Stimulated activated CD8-positive, alpha-beta memory T cell treated with anti-CD3 and anti-CD28 coated beads, Interleukin-12 subunit alpha, Interleukin-12 subunit beta, amount 100 ng/mL, for 24 hours (primary cell): ENCODE measurements around the gene TMEM80.

Experiments
- DNase-seq: peaks from one replicate; pipeline ENCODE4 v3.0.0-alpha.2; 2020; ENCODE audit errors: extremely low read depth

TMEM80 gene

GRCh38 chr11:742571-743201 lies 47.1 kb downstream of the TMEM80 start:
- DNase-seq: no peak

GRCh38 chr11:745428-745827 lies 49.8 kb downstream of the TMEM80 start:
- no peak for DNase-seq

- no peak for DNase-seq
These were observed 50.9 kb downstream of the TMEM80 start for GRCh38 chr11:746289-747157.

- peak; percentile 61 for DNase-seq
These were observed 51.8 kb downstream of the TMEM80 start, which contains the start of gene TALDO1 for GRCh38 chr11:747158-748006. TALDO1 (plus strand) TSS chr11:747464; CDS start chr11:747482, 18 bp downstream.

GRCh38 chr11:748007-748359 lies 52.4 kb downstream of the TMEM80 start:
- no peak for DNase-seq

- DNase-seq: no peak
These were observed 54.1 kb downstream of the TMEM80 start for GRCh38 chr11:749731-750130.
